Kidney (tissue), 14 donors: ENCODE results near the gene ACAD11. TPM values are rescaled to one million over a fixed set of nuclear protein-coding genes. Genes with fewer than 3 reads are reported as not detected.

Experiments
- DNase-seq, 5 donors: peaks; one replicate each; pipeline ENCODE4 v3.0.0-alpha.2; 2013 to 2020
- FAIRE-seq: peaks from 2 replicates; lab custom pipeline; 2012; peaks lifted over from hg19 to GRCh38; lab: Jason Lieb, UNC
- H3K27ac ChIP-seq, 2 donors: one replicate each; pipeline ENCODE4 v1.7.0; 2013; ENCODE audit warnings: low read depth in 2 of 2, low read length in 2 of 2, inconsistent platforms in 1 of 2
- H3K27me3 ChIP-seq: one replicate; pipeline ENCODE4 v1.7.1; 2013; ENCODE audit warnings: low read length, inconsistent platforms; ENCODE audit not compliant: control insufficient read depth, insufficient read depth
- H3K36me3 ChIP-seq, 3 donors: one replicate each; pipeline versions ENCODE4 v1.7.0 to v1.7.1; 2013; ENCODE audit warnings: low read length in 3 of 3, control low read depth in 1 of 3, inconsistent platforms in 1 of 3; ENCODE audit not compliant: insufficient read depth in 3 of 3, control insufficient read depth in 2 of 3
- H3K4me1 ChIP-seq, 3 donors: one replicate each; pipeline versions ENCODE4 v1.7.0 to v1.7.1; 2013; ENCODE audit warnings: low read length in 3 of 3, inconsistent platforms in 1 of 3, low read depth in 1 of 3; ENCODE audit not compliant: control insufficient read depth in 2 of 3, insufficient read depth in 2 of 3
- H3K4me3 ChIP-seq, 3 donors: one replicate each; pipeline versions ENCODE4 v1.7.0 to v1.8.1; 2013; ENCODE audit warnings: low read length in 3 of 3, control low read depth in 1 of 3, inconsistent platforms in 1 of 3
- H3K9ac ChIP-seq, 3 donors: one replicate each; pipeline versions ENCODE4 v1.7.0 to v1.7.1; 2013; ENCODE audit warnings: low read length in 3 of 3, control low read depth in 1 of 3, inconsistent platforms in 1 of 3
- H3K9me3 ChIP-seq, 3 donors: one replicate each; pipeline versions ENCODE4 v1.7.0 to v1.7.1; 2013; ENCODE audit warnings: low read length in 3 of 3, control low read depth in 1 of 3, inconsistent platforms in 1 of 3; ENCODE audit not compliant: control insufficient read depth in 2 of 3, insufficient read depth in 1 of 3
- CTCF ChIP-seq: IDR thresholded peaks from 3 replicates; pipeline ENCODE4 v1.5.1; 2012; ENCODE audit warnings: mild to moderate bottlenecking, moderate library complexity, borderline replicate concordance; ENCODE audit not compliant: insufficient read depth; ENCODE audit errors: extremely low read depth
- intact Hi-C: fragments of 100-400 bp; cut with DNase I; formaldehyde crosslinking; loops from one replicate; pipeline ENCODE4 v1.11.1; 2022
- polyA plus RNA-seq: library from polyadenylated mRNA; stranded (reverse); fragments of 350-450 nt; fragmentation: Illumina TruSeq; extraction: RNeasy Lipid Tissue Mini Kit (QIAGEN cat#74804); gene quantifications from one replicate; pipeline ENCODE4 v1.2.3, GENCODE V29; 2014; ENCODE audit warnings: low read depth, low replicate concordance; ENCODE audit not compliant: insufficient read depth
- total RNA-seq: library from RNA; stranded (reverse); fragmentation: NEBNext Ultra II Directional; extraction: Animal tissue kit (Norgen Biotek cat#: 25700); gene quantifications from one replicate; pipeline ENCODE4 v1.2.1, GENCODE V29; 2021
- donor health status: control.
- donor health status: control.
- donor health status: control.
- donor health status: control.
- donor health status: control.
- donor health status: DM: yes; HTN: yes; CAD: no.
- donor health status: Normal renal cell carcinoma (clear cell type).

The ACAD11 gene
- total and polyA plus RNA-seq, 2 donors from 2014 or later, result 21.4 to 47.7 TPM

- H3K9ac ChIP-seq, result no peak overlapping the region
- H3K9me3 ChIP-seq, result no peaks in the 10 kb centered on the region
- no peak for TF ChIP-seq CTCF
- intact Hi-C loops, result no loop called here
- no peaks in the 10 kb centered on the region for H3K27me3 ChIP-seq
- H3K4me1 ChIP-seq, result no peaks in the 10 kb centered on the region
- DNase-seq (no peak), FAIRE-seq (no peak)
- no peak overlapping the region for H3K4me3 ChIP-seq
- H3K27ac ChIP-seq, result no peak overlapping the region
- H3K36me3 ChIP-seq, result peaks cover 2 to 9% (median 3%) of the 10 kb centered on the region in 3 donors
Measured at GRCh38 chr3:132542577-132542976, 117.0 kb downstream of the ACAD11 start.

- Histone ChIP-seq H3K27ac (no peak overlapping the region), H3K4me3 (no peak overlapping the region), H3K36me3 (peaks cover 2 to 9% (median 3%) of the 10 kb centered on the region in 3 donors), H3K27me3 (no peaks in the 10 kb centered on the region), H3K9ac (no peak overlapping the region), H3K9me3 (no peaks in the 10 kb centered on the region), H3K4me1 (peaks cover 0 to 3% (median 0%) of the 10 kb centered on the region in 3 donors)
- no peak for FAIRE-seq
- no peak for TF ChIP-seq CTCF
- intact Hi-C loops, result loop anchor here (5.0 kb wide), 1 partner anchor 103 kb away; no protein-coding TSS in a partner anchor
- no peak for DNase-seq
Measured at GRCh38 chr3:132539681-132540080, 119.9 kb downstream of the ACAD11 start.

- H3K9me3 ChIP-seq, result no peaks in the 10 kb centered on the region
- FAIRE-seq, result no peak
- H3K27me3 ChIP-seq, result no peaks in the 10 kb centered on the region
- H3K4me1 ChIP-seq, result peaks cover 0 to 3% (median 0%) of the 10 kb centered on the region in 3 donors
- peak in 1 of 5 donors; percentile 5 for DNase-seq
- peaks cover 2 to 16% (median 3%) of the 10 kb centered on the region in 3 donors for H3K36me3 ChIP-seq
- no peak overlapping the region for H3K4me3 ChIP-seq
- no peak overlapping the region for H3K27ac ChIP-seq
- no peak overlapping the region for H3K9ac ChIP-seq
- intact Hi-C loops, result loop anchor here (5.0 kb wide), 1 partner anchor 104 kb away; no protein-coding TSS in a partner anchor
- TF ChIP-seq CTCF, result no peak
Measured at GRCh38 chr3:132538072-132538471, 121.5 kb downstream of the ACAD11 start.

- intact Hi-C loops, result loop anchor here (5.0 kb wide), 1 partner anchor 105 kb away; no protein-coding TSS in a partner anchor
Measured at GRCh38 chr3:132537297-132537696, 122.3 kb downstream of the ACAD11 start.

More at GRCh38 chr3:132537297-132537696, 122.3 kb downstream of the ACAD11 start:
- no peaks in the 10 kb centered on the region for H3K9me3 ChIP-seq
- peaks cover 0 to 3% (median 0%) of the 10 kb centered on the region in 3 donors for H3K4me1 ChIP-seq
- no peaks in the 10 kb centered on the region for H3K27me3 ChIP-seq
- TF ChIP-seq CTCF, result no peak
- FAIRE-seq, result no peak
- H3K9ac ChIP-seq, result no peak overlapping the region
- DNase-seq, result no peak
- peaks cover 2 to 16% (median 3%) of the 10 kb centered on the region in 3 donors for H3K36me3 ChIP-seq
- H3K4me3 ChIP-seq, result no peak overlapping the region
- H3K27ac ChIP-seq, result no peak overlapping the region
